SKM-1 (cell line): ENCODE results near the gene TFB1M.

Experiments
- DNase-seq: peaks from one replicate; lab custom pipeline; 2025; ENCODE audit not compliant: unreplicated experiment; lab: John Stamatoyannopoulos, UW

TFB1M gene

DNA sequence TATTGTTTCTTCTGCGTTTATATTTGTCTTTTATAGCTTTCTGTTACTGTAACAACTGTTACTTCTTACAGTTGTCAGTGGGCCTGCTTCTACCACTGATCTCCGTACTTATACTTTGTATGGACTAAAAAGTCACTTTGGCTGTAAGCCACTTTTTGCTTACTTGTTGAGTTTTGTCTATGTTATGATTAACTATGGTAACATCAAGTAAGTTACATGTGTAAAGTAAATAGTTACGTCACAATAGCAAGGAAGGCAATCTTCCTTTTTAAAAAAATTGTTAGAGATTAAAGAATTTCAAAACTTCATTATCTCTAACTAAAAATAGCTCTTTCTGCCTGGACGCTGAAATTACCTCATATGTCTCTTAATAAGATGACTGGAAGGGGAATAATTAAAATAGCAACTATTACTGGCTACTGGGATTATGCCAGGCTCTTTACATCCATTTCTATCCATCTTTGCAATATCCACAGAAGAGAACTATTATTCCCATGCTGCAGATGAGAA is 10.9 kb downstream of the TFB1M start:
- no peak for DNase-seq

DNA sequence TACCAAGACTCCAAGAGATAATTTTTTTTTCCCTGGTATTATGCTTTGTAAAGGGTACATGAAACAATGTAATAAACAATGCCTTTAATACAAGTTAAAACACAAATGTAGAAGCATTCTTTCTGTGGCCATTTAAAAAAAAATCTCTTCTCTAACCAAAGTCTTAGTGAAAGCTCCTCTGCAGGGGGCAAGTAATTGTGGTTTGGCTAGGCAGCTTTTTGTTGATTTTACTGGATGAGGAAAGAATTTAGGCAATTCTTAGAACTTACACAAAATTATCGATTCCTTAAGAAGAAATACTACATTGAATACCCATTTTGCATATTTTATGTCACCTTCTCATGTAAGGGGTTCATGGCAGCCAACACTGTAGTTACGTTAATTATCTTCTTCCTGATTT is 12.4 kb downstream of the TFB1M start:
- no peak for DNase-seq

DNA sequence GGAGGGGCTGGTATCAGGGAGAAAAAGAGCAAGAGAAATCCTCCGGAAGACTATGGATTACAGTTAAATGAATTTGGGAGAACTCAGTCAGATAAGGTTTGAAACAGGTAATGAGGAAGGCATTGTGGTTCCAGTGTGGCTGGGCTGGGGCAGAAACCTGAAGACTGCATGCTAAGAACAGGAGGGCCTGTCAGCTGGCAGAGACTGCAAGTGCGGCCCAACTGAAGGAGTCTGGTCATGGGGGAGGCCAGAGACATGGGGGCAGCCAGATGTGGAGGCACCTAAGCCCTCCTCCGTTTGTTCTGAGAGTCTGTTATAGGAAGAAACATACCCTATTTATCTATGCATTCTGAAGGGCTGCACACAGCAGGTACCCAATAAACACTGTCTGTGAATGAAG is 16.6 kb downstream of the TFB1M start:
- no peak for DNase-seq

DNA sequence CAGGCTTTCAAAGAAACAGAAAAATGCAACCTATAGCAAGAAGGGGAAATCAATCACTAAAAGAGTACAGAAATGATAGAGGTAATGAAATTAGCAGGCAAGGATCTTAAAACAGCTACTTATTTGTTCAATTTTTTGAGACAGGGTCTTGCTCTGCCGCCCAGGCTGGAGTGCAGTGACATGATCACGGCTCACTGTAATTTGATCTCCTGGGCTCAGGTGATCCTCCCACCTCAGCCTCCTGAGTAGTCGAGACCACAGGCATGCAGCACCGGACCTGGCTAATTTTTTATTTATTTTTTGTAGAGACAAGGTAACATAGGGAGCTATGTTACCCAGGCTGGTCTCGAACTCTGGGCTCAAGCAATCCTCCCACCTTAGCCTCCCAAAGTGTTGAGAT is 21.6 kb downstream of the TFB1M start:
- DNase-seq: no peak

DNA sequence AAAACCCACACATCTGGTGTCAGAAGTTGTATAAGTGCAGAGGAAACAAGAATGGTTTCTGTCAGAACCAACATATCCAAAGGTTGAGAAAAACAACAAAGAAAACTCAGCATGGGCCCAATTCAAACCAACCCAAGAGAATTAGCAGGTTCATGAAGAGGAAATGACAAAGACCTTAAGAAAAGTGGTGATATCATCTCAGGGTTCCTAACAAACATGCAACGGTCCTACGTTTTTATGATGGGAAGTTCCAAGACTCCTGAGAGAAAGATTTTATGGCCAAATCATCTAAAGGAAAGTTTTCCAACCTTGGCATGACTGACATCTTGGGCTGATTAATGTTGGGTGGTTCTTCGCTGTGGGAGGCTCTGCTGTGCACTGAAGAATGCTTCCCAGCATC is 23.0 kb downstream of the TFB1M start:
- no peak for DNase-seq

DNA sequence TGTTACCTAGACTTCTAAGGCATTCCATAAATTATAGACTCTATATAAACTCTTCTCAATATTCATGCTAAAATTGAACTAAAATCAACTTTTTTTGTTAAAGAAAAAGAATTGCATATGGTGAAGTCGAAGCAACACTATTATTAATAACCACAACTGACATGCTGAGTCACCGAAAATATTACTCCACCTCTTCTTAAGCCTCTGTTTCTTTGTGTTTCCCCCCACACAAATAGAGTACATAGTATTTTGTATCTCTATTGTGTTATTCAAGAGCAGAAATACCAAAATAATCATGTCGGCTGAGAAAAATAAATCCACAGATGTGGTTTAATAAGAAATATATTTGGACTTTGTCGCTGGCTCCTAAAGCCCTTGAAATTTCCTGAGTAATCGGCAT is 23.8 kb downstream of the TFB1M start:
- no peak for DNase-seq

DNA sequence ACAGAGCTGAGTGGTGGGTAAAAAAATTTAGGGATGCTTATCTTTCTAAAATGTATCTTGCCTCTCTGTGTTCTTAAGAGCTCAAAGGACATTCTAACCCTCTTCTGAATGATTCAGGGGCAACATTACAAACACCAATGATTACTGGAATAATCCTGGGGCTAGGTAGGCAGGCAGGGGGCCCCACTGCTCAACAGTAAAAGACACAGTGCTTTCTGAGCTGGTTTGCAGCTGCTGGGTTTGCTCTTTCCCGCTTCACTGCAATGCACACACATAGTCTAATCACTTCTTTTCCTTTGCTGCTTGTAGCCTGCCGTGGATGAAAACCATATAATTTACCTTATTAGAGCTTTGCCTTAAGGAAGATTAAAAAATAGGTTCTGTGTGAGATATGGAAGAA is 26.5 kb downstream of the TFB1M start:
- no peak for DNase-seq

DNA sequence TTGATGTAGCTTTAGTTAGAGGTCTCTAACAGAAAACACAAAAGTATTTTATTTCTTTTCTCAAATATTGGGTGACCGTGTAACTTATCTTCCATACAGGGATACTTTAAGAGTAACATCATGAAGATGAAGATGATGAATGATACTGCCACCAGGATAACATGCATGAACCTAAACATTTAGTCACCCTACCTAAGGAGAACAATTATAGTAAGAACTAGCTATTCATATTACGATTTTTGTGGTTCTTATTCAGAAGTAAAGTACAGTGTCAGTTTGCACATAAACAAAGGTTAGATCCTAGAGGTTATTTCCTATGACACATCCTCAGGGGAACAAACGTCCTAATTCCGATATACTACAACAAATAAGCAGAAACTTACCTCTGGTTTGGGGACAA is 29.5 kb downstream of the TFB1M start:
- no peak for DNase-seq

DNA sequence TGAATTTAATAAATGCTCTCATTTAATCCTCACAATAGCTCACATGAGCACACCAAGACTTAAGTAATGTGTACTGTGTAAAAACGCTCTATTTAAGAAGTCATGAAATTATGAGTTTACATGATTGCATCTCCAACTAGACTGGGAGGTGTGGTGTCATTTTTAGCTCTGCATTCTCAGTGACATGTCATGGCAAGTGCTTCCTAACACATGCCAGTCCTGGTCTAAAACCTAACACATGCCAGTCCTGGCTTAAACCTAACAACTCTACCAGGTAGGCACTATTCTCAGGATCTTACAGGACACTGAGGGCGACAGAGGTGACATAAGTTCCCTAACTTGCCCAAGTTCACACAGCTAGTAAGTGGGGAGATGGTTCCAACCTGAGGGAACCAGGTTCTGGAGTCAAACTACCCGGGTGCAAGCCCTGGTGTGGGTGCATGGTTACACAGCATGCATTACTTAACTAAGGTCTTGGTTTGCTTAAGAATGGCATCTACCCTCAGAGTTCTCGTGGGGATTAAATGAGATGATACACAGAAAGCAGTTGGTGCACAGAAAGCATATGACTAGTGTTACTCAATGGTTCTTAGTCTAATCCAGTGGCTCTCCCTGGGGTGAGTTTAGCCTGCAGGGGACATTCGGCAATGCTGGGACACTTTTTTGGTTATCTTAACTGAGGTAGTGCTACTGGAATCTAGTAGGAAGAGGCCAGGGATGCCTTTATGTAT is 35.8 kb downstream of the TFB1M start:
- DNase-seq: no peak

DNA sequence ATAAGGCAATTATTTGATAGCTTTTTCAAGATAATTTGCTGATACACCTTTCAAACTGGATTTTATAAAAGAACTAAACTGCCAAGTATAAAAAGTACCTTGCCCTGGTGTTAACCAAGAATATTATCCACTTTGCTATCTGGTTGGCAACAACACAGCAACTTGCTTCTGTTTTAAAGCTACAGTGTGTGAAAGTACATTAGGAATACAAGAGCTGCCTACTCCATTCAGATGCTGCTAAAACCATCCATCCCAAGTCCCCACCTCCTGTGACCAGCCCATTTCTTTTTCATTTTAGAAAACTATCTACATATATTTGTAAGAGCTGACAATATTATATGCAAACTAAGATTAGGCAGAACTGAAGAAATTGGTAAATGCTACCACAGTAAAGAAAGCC is 37.6 kb downstream of the TFB1M start:
- DNase-seq: no peak

DNA sequence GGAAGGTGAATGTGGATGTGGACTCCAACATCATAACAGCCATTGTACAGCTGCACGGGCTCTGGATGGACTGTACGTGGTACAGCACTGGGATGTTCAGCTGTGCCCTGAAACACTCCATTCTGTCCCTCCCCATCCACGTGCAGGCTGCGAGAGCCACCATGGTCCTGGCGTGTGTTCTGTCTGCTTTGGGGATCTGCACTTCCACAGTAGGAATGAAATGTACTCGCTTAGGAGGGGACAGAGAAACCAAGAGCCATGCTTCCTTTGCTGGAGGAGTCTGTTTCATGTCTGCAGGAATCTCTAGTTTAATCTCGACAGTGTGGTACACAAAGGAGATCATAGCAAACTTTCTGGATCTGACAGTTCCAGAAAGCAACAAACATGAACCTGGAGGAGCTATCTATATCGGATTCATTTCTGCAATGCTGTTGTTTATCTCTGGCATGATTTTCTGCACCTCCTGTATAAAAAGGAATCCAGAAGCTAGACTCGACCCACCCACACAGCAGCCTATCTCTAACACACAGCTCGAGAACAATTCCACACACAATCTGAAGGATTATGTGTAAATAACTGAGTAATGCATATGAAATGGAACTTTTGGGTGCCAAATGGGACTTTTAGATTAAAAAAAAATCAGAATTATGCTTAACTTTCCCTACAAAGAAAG is 38.3 kb downstream of the TFB1M start:
- DNase-seq: no peak

DNA sequence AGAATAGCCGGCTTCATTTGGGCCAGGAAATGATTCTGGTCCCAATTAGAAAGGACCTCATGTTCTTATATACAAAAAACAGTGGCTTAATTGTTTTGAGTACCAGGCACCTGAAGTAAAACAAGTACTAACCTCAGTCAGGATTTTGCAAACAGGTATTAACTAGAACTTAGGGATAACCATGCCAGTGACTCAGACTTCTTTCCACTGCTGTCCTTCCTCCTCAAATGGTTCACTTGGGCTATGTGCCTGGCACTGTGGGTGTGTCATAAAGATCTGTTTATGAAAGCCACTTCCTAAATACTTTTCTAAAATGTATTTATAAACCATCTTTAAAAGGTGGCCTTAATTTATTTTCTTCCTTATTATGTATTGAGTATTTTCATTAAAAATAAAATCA is 39.8 kb downstream of the TFB1M start:
- DNase-seq: no peak

DNA sequence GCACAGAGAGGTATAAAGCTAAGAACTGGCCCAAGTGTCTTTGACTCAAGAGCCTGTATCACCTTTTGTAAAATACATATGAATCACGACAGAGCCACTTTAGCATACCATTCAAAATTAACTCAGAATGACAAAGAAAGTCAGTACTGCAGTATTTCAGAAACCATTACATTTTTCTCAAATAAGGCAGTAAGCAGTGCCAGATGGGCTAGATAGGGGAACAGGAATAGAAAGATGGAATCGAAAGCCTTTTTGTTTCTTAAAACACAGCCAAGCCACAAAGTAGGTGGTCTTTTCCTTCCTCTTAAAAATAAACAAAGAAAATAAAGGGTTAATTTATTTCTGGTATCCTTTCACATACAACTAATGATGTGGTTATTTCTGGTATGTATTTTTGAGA is 40.2 kb downstream of the TFB1M start:
- no peak for DNase-seq

DNA sequence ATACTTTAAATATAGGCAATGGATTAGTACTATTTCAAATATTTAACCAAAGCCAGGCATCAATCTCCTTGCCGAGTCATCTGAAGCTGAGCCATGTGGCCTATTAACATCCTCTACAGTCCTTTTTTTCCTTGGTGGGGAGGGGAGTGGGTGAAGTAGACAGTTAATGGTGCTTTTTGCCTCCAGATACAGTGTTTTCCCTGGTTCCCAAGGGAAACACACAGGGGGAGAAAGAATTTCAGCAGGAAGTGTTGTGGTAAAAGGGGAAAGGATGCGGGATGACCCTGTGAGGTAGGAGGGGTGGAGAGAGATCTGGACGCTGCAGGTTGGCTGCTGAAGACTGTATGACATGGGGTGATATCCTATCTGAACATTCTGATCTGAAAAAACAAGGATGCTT is 40.9 kb downstream of the TFB1M start:
- no peak for DNase-seq

DNA sequence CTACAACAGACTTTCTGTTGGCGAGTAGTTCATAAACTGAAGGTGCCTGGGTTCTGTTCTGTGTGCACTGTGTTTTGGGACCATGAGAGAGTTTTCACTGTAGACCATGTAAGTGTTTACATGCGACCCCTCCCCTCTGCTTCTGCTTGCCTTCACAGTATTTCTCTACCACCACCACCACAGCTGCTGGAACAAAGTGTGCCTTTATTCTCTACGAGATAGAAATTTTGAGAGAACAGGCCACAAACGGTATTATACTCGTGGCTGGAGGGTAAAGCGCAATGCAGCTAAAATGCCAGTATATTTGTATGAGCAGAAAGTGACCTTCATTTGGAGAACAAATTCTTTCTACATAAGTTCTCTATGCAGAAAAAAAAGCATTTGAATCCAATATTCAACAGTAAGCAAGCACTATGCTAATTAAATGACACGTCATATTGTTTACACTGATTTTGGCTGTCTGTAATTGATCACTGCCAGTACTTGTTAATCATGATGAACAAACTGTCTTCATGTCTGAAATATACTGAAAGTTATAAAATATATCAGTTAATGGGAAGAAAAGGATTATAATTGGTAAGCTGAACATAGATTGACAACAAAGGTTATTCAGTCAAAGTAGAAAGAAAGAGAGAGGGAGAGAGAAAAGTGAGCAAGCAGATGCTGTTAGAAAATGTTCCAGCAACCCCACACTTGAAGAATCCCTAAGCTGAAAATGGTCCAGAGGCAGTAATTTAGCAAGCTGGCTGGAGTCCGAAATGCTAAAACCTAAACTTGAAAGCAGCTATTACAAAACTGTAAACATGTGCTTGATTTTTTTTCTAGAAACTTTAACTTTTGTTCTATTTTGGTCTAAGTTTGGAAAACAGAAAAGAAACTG is 41.7 kb downstream of the TFB1M start:
- no peak for DNase-seq

DNA sequence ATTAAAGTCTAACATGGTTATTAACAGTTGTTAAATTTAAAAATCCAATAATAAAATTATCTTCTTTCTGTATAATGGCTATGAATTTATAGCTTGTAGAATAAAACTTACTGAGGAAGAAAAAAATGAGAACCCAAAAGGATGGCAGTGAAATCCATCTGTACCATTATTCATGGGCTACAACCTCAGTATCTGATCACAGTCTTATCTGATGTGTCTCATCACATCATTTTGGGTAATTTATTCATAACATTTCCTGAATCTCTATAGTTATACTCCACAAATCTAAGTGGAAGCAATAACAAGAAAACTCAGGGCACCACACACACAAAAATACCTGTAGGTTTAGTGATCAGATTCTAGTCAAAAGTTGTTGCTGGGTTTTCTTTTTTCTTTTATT is 43.1 kb downstream of the TFB1M start:
- DNase-seq: no peak

DNA sequence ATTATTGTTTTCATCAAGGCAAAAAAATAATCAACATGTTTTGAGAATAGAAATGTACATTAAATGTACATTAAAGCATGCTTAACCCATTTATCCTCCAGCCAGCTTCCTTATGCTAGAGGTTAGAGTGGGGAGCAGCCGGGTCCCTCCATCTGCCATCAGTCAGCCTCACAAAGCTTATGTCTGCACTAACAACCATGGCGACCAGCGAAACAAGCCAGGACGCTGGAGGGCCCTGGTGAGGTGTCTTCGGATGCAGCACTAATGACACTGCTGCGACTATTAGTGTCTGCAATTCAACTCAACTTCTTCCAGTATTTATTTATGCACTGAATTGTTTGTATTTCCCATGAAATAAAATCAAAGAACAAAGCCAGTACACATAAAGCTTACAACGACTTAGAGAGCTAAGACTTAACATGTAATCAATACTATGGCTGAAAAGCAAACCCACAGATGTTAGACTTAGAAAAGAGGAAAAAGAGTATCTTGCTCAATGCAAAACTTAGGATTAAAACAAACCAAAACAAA is 43.7 kb downstream of the TFB1M start:
- DNase-seq: no peak

DNA sequence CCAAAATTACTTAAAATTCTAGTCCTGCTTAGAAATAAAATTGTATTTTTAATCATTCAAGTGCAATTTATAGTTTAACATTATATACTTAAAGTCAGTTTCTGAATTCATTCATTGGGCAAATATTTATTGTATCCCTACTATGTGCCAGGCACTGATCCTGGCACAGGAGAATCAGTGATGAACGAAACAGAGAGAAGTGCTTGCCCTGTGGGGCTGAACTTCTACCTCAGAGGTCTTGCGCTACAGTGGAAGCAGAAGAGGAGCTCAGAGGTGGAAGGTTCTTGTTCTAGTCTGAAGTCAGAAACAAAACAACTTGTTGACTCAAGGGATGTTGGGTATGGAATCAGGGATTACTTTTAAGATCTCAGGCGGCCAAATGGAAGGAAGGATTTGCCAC is 44.5 kb downstream of the TFB1M start:
- DNase-seq: no peak

DNA sequence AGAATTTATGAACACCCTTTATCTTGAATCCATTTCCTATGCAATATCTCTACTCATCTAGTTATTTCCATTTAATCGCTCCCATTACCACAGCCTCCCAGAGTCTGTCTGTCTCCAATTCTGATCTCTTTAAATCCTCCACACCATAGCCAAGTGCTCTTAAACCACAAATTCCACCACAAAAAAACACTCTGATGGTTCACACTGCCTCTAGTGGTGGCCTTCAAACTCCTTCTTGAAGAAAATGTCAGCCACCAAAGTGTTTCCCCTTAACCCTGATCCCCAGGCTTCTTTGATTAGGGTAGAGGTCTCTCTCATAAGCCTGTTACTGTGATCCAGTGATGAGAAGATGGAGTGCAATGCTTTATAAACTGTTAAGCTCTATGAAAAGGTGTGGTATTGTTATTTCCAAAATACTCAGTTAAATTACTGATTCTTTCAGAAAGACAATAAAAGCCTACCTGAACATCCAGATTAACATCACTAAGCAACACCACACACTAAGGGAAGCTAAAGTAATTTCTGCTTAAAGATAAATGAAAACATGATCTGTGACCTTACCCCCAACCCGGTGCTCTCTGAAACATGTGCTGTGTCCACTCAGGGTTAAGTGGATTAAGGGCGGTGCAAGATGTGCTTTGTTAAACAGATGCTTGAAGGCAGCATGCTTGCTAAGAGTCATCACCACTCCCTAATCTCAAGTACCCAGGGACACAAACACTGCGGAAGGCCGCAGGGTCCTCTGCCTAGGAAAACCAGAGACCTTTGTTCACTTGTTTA is 46.0 kb downstream of the TFB1M start:
- DNase-seq: peak; percentile 12

DNA sequence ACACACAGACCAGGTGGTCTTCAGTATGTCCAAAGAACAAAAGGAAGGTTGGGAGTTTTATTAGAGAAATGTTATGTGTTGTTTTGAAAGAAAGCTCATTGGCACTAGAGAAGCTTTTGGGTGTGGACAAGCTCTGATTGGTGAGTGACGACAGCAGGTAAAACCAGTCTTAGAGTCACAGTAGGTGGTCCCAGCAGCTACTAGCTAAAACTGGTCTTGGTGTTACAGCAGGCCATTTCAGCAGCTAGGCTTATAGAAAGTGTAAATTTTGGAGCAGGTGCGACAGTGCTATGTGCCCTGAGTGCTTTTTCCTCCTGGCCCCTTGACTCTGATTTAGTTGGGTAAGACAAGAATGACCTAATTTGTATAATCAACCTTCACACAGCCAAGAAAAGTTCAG is 46.9 kb downstream of the TFB1M start:
- DNase-seq: no peak
